HUDEP-2 (cell line): ENCODE measurements around the gene CLEC2A.
"Not testable (repeated sequence)": the region's sequence is repeated elsewhere in the genome, so short reads cannot be mapped to it uniquely, and the experiment has no call there.

Experiments used
- DNase-seq, 76 experiments: peaks; one replicate each; lab custom pipeline; 2025; ENCODE audit not compliant: unreplicated experiment in 76 of 76; lab: John Stamatoyannopoulos, UW

CLEC2A gene, protein sequence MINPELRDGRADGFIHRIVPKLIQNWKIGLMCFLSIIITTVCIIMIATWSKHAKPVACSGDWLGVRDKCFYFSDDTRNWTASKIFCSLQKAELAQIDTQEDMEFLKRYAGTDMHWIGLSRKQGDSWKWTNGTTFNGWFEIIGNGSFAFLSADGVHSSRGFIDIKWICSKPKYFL

DNA sequence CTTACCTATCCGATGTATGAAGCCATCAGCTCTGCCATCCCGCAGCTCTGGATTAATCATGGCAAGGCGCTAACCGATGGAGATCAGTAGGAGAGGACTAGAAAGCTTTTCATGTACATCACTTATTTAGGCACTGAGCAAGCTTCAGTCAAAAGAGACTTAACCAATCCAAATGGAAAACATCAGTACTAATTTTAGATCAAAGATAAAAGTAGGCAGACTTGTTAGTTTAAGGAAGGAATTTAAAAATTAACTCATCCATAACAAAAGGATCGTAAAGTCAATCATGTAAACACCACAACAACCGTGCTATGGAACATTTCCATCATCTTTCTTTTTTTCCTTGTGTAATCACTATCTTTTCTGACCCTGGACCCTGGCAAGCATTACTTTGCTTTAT lies at the start of gene CLEC2A:
TSS of gene CLEC2A (minus strand) at position 101 of the 400 bp plus-strand sequence. CDS start at position 60, 41 bp downstream.
- DNase-seq, result no peak

DNA sequence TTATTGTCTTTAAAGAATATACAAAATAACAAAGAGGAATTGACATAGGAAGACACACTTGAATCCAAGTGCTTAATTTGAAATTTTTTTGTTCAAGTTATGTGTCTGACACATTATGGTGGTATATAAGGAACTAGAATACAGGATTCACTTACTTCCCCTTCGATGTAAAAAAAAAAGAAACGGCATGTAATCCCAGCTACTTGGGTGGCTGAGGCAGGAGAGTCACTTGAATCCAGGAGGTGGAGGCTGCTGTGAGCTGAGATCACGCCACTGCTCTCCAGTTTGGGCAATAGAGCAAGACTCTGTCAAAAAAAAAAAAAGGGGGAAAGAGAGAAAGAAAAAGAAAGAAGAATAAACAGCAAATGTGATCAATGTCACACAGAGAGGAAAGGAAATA lies 48.0 kb upstream of the CLEC2A start:
- no peak for DNase-seq

DNA sequence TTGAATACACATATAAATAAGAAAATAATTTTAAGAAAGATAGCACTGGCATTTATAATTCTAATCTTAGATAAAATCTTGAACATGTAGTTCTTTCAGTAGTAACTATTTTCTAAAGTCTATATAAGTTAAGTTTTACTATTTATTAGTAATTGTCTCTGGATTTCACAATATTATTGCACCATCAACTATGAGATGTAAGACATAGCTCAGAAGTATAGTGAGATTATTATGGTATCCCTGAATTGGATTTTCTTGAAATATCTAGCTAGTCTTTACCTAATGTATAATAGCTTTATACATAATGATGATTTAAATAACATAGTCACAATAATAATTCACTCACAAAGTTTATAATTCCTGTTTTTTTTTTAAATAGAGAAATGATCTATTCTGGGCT lies 45.7 kb upstream of the CLEC2A start:
- DNase-seq, result no peak

GRCh38 chr12:9976626-9977025 lies 44.5 kb upstream of the CLEC2A start:
- not testable (repeated sequence) for DNase-seq

- no peak for DNase-seq
Observed at GRCh38 chr12:9975614-9976013, 43.4 kb upstream of the CLEC2A start.

DNA sequence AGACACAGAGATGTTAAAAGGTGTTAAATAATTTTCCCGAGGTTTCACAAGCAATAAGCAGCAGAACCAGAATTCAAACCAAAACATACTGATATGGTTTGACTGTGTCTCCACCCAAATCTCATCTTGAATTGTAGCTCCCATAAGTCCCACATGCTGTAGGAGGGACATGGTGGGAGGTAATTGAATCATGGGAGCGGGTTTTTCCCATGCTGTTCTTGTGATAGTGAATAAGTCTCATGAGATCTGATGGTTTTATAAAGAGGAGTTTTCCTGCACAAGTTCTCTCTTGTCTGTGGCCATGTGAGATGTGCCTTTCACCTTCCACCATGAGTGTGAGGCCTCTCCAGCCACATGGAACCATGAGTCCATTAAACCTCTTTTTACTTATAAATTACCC lies 42.6 kb upstream of the CLEC2A start:
- not testable (repeated sequence) for DNase-seq

DNA sequence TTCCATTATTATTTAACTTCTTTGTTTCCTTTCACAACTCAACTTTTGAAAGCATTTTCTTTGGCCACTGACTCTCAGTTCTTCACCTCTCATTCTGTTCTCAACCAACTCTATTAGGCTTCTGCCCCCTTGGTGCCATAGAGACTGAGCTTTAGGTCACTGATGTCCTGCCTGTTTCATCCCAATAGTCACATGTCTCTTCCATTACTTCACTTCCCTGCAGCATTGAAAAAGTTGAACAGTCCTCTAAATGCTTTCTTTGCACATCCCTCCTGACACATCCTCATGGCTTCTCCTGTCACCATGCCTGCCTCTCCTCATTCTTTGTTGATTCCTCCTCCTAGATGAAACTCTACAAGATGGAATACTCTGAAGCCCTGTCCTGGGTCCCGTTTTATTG lies 41.8 kb upstream of the CLEC2A start:
- DNase-seq, result no peak

GRCh38 chr12:9971181-9971580 lies 39.0 kb upstream of the CLEC2A start, which contains the start of gene CLEC12A:
Gene CLEC12A (plus strand): TSS chr12:9971409. CDS start chr12:9971597, 188 bp downstream.
- no peak for DNase-seq

DNA sequence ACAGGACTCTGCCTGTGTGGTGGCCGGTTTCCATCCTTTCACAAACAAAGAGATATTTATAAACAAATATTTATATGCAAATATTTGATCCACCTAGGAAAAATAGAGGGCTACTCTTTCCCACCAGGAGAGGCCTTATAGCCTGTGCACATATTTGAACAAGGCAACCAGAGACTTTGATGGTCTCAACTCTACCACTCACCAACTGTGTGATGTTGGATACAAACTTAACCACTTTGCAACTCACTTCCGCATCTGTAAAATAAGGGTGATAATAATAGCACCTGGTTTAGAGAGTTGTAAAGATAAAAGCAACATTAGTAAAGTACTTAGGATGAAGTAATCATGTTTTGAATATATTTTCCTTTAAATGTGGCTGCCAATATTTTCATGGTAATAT lies 37.5 kb upstream of the CLEC2A start:
- no peak for DNase-seq

DNA sequence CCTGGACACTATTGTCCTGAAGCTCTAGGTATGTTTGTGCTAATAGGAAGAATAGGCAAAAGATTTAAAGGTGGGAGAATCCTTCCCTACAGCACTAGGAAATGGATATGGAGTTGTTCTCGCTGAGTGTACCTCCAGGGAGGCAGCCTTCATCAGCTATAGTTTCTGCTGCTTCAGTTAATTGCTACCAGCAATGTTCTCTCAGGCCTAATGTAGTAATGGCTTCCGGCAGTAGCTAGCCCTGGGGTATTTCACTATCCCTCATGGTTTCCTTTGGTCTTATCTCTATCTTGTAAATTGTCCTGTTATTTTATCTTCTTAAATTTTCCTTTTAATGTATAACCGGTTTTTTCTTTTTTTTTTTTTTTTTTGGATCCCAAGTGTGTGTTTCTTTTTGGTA lies 29.7 kb upstream of the CLEC2A start:
- DNase-seq, result no peak

DNA sequence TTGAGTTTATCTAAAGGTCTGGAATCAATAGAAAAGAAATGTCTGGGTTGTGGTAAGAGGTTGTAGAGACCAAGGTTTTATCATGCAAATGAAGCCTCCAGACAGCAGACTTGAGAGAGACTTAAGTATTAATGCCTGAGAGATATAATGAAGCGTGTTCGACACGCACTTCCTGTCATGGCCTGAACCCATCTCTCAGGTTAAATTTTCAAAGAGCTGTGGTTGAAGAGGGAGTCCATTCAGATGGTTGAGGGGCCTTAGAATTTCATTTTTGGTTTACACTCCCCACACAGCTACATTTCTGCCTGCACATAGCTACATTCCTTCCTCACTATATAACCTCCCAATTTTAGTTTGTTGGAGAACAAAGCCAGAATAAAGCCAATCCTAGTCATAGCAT lies 28.9 kb upstream of the CLEC2A start:
- DNase-seq, result no peak

- no peak for DNase-seq
Observed at GRCh38 chr12:9960590-9960989, 28.4 kb upstream of the CLEC2A start.

DNA sequence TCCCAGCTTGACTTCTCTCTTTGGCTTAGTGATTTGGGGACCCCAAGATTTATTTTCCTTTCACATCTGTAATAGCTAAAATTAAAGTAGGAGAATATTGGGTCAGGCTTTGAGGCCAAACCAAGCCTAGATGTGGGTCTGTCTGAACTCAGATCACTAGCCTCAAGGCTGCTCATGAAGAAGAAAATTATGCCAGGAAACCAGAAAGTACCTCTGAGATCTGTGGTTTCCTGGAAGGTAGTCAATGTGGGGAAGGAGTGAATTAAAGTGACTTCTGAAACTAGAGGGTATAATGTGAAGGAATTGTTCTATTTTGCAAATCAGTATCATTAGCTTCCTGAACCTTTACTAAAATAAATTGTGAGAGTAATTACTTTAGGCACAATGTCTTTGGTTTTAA lies 25.7 kb upstream of the CLEC2A start:
- DNase-seq, result no peak

DNA sequence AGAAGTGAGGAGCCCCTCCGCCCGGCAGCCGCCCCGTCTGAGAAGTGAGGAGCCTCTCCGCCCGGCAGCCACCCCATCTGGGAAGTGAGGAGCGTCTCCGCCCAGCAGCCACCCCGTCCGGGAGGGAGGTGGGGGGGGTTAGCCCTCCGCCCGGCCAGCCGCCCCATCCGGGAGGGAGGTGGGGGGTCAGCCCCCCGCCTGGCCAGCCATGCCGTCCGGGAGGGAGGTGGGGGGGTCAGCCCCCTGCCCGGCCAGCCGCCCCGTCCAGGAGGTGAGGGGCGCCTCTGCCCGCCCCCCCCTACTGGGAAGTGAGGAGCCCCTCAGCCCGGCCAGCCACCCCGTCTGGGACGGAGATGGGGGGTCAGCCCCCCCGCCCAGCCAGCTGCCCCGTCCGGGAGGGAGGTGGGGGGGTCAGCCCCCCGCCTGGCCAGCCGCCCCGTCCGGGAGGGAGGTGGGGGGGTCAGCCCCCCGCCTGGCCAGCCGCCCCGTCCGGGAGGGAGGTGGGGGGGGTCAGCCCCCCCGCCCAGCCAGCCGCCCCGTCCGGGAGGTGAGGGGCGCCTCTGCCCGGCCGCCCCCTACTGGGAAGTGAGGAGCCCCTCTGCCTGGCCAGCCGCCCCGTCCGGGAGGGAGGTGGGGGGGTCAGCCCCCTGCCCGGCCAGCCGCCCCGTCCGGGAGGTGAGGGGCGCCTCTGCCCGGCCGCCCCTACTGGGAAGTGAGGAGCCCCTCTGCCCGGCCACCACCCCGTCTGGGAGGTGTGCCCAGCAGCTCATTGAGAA lies 21.0 kb upstream of the CLEC2A start:
- DNase-seq, result not testable (repeated sequence)

DNA sequence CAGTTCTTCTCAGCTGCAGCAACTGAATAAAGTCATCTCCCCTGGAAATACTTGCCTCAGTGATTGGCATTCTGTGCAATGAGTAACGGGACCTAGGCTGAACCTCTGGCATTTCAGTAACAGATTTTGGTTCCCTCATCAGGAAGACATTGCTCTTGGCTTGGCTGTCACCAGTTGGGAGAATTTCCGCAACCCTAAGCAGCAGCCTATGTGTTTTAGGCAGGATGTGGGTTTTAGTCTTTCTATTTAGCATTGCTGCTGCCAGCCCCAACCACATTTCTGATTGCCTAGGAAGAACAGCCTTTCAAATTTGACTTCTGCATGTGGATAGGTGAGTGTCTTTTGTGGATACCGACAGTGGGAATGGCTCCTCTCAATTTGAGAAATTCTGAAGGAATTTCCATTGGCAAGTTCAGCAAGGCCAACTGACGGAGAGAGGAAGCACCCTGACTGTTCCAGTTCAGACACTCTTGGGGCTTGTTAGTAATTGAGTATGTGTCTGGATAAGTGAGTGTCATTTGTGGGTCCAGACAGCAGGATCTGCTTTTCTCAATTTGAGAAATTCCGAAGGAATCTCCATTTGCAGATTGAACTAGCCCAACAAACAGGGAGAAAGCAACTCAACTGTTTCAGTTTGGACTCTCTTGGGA lies 19.0 kb upstream of the CLEC2A start:
- no peak for DNase-seq

- no peak for DNase-seq
Observed at GRCh38 chr12:9948606-9949296, 16.6 kb upstream of the CLEC2A start.

- no peak for DNase-seq
Observed at GRCh38 chr12:9947674-9948073, 15.5 kb upstream of the CLEC2A start.

DNA sequence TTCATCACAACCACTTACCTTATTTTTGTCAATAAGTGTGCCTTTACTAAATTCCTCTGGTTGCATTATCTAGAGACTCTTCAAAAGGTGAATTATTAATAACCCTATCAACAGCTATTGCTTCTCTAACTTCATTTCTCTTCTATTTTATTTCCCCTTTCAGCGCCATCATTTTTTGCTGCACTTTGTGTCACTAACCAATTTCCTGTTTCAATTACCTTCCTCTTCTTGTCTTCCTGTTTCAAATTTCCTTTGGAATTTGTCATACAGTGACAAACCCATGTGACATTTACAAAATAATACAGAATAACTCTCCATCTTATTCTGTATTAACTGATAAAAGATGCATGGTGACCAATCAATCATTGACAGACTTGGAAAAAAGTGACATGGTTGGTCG lies 12.2 kb upstream of the CLEC2A start:
- DNase-seq, result no peak

DNA sequence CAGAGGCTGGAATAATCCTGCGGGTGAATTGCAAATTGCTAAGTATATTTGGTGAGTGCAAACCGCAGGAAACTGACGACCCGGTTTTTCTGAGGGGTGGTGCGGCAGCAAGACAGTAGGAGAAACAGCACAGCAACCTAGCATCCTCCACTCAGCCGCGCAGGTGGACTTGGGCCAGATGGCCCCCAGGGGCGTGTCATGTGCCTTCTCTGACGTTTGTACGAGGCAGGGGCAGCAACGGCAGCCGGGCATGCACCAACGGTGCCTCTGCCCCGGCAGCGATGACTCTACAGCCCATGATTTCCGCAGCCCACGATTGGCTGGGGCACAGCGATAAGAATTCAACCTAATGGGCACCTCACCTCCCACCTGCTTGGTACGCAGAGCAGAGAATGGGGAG lies 11.1 kb upstream of the CLEC2A start:
- peak in 2 of 76 experiments; percentile 1 to 2 for DNase-seq

GRCh38 chr12:9941838-9942237 lies 9.7 kb upstream of the CLEC2A start:
- DNase-seq, result no peak

DNA sequence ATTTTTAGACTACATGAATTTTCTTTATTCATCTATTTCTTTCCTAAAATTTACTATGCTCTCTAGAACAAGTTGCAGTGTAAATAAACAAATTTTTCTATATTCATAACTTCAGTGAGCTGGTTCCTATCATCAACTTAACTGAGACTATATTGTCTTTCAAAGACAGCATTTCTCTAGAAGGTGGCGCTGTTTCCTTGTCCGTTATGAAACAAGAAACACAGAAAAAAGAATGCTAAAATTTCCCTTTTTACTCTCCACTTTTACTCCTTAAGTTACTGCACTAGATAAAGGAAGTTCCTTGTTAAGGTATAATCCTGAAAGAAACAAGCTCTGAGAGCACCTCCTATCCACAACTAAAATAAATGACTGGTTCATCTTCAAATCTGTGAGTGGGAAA lies 8.2 kb upstream of the CLEC2A start:
- no peak for DNase-seq
